ENCODE data around the gene SIRT3.
A peak's percentile ranks its signal among the peaks of the same experiment; 100 is the strongest.

The SIRT3 gene

GRCh38 chr11:215581-216037, 20.5 kb downstream of the SIRT3 start:
- no peak for DNase-seq (ENCODE audit: low read depth in 2 of 2)

GRCh38 chr11:214083-214482, 22.1 kb downstream of the SIRT3 start:
- no peak for DNase-seq (ENCODE audit: low read depth in 2 of 2)

GRCh38 chr11:213111-213510, 23.0 kb downstream of the SIRT3 start:
- no peak for DNase-seq (ENCODE audit: low read depth in 2 of 2)

GRCh38 chr11:212150-213100, 23.7 kb downstream of the SIRT3 start:
- no peak for DNase-seq (ENCODE audit: low read depth in 2 of 2)

- no peak for DNase-seq (ENCODE audit: low read depth in 2 of 2)
Observed at GRCh38 chr11:211741-212140, 24.4 kb downstream of the SIRT3 start.

GRCh38 chr11:211295-211694, 24.8 kb downstream of the SIRT3 start:
- no peak for DNase-seq (ENCODE audit: low read depth in 2 of 2)

- DNase-seq (ENCODE audit: low read depth in 2 of 2) = no peak
Observed at GRCh38 chr11:210803-211180, 25.4 kb downstream of the SIRT3 start.

- no peak for DNase-seq (ENCODE audit: low read depth in 2 of 2)
Observed at GRCh38 chr11:210122-210802, 25.9 kb downstream of the SIRT3 start.

- no peak for DNase-seq (ENCODE audit: low read depth in 2 of 2)
Observed at GRCh38 chr11:209275-210121, 26.6 kb downstream of the SIRT3 start.

- DNase-seq (ENCODE audit: low read depth in 2 of 2) = no peak
Observed at GRCh38 chr11:208917-209260, 27.3 kb downstream of the SIRT3 start.

GRCh38 chr11:208181-208916, 27.8 kb downstream of the SIRT3 start:
- peak; percentile 73 to 76 for DNase-seq (ENCODE audit: low read depth in 2 of 2)

GRCh38 chr11:207863-208180, 28.3 kb downstream of the SIRT3 start:
- DNase-seq (ENCODE audit: low read depth in 2 of 2) = peak in 1 of 2 donors; percentile 35

- DNase-seq (ENCODE audit: low read depth in 2 of 2) = peak; percentile 95 to 96
Observed at GRCh38 chr11:207208-207862, 28.8 kb downstream of the SIRT3 start, which contains the start of the genes BET1L and RIC8A. Gene BET1L (minus strand): TSS chr11:207399. CDS start chr11:207321, 78 bp downstream. Gene RIC8A (plus strand): TSS chr11:207708. CDS start chr11:208855, 1,147 bp downstream.

GRCh38 chr11:206526-207207, 29.5 kb downstream of the SIRT3 start:
- DNase-seq (ENCODE audit: low read depth in 2 of 2) = no peak

GRCh38 chr11:206002-206384, 30.1 kb downstream of the SIRT3 start:
- no peak for DNase-seq (ENCODE audit: low read depth in 2 of 2)

GRCh38 chr11:205221-206001, 30.7 kb downstream of the SIRT3 start:
- no peak for DNase-seq (ENCODE audit: low read depth in 2 of 2)

GRCh38 chr11:204587-205109, 31.5 kb downstream of the SIRT3 start:
- DNase-seq (ENCODE audit: low read depth in 2 of 2) = no peak

GRCh38 chr11:203945-204586, 32.1 kb downstream of the SIRT3 start:
- no peak for DNase-seq (ENCODE audit: low read depth in 2 of 2)
